Measurements from ENCODE around the gene TUSC2.

Gene TUSC2

GRCh38 chr3:50279255-50280016 lies 48.6 kb downstream of the TUSC2 start:
- DNase-seq (ENCODE audit: low spot score): no peak
- TF ChIP-seq CTCF (IDR thresholded peaks at IDR 0.05; ENCODE audit: borderline replicate concordance, control extremely low read depth, extremely low read depth, insufficient read depth, missing control alignments): no peak
- in situ Hi-C loops (cut with MboI; ENCODE audit: low sequenced_read_pairs, unreplicated experiment): no loop called here

GRCh38 chr3:50278880-50279224 lies 49.2 kb downstream of the TUSC2 start, which contains the start of gene LSMEM2:
LSMEM2 (plus strand) TSS chr3:50279087; CDS start chr3:50279114, 27 bp downstream.
- in situ Hi-C loops (cut with MboI; ENCODE audit: low sequenced_read_pairs, unreplicated experiment): no loop called here
- no peak for DNase-seq (ENCODE audit: low spot score)
- no peak for TF ChIP-seq CTCF (IDR thresholded peaks at IDR 0.05; ENCODE audit: borderline replicate concordance, control extremely low read depth, extremely low read depth, insufficient read depth, missing control alignments)

- no peak for DNase-seq (ENCODE audit: low spot score)
- TF ChIP-seq CTCF (IDR thresholded peaks at IDR 0.05; ENCODE audit: borderline replicate concordance, control extremely low read depth, extremely low read depth, insufficient read depth, missing control alignments): no peak
- in situ Hi-C loops (cut with MboI; ENCODE audit: low sequenced_read_pairs, unreplicated experiment): no loop called here
Measured at GRCh38 chr3:50278123-50278879, 49.7 kb downstream of the TUSC2 start.

- TF ChIP-seq CTCF (IDR thresholded peaks at IDR 0.05; ENCODE audit: borderline replicate concordance, control extremely low read depth, extremely low read depth, insufficient read depth, missing control alignments): no peak
- no peak for DNase-seq (ENCODE audit: low spot score)
- in situ Hi-C loops (cut with MboI; ENCODE audit: low sequenced_read_pairs, unreplicated experiment): no loop called here
Measured at GRCh38 chr3:50276762-50277101, 51.3 kb downstream of the TUSC2 start.

- TF ChIP-seq CTCF (IDR thresholded peaks at IDR 0.05; ENCODE audit: borderline replicate concordance, control extremely low read depth, extremely low read depth, insufficient read depth, missing control alignments): no peak
- no peak for DNase-seq (ENCODE audit: low spot score)
- in situ Hi-C loops (cut with MboI; ENCODE audit: low sequenced_read_pairs, unreplicated experiment): no loop called here
Measured at GRCh38 chr3:50275996-50276761, 51.8 kb downstream of the TUSC2 start.

DNA sequence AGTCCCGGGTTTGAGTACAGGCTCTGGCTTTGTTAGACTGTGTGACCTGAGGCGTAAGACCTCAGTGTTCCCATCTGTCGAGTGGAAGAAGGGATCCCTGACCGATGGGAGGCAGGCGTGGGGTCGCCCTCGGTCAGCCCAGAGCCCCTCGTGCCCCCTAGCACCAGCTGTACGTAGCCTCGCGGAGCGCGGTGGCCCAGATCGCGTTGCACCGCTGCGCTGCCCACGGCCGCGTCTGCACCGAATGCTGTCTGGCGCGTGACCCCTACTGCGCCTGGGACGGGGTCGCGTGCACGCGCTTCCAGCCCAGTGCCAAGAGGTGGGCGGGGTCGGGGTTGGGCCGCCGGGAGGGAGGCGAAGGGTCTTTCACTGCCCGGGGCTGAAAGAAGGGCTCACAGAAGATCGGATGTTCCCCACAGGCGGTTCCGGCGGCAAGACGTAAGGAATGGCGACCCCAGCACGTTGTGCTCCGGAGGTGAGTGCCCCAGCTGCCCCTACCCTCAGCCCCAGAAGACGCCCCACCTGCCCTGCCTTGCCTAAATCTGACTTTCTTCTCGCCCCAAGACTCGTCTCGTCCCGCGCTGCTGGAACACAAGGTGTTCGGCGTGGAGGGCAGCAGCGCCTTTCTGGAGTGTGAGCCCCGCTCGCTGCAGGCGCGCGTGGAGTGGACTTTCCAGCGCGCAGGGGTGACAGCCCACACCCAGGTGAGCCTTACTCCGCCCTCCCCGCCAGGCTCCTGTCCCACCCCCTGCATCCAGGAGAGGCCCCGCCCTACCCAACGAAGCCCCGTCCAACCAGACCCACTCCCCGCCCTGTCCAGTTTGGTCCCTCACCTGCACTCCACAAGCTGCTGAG lies 52.7 kb downstream of the TUSC2 start:
- in situ Hi-C loops (cut with MboI; ENCODE audit: low sequenced_read_pairs, unreplicated experiment): no loop called here
- DNase-seq (ENCODE audit: low spot score): no peak
- TF ChIP-seq CTCF (IDR thresholded peaks at IDR 0.05; ENCODE audit: borderline replicate concordance, control extremely low read depth, extremely low read depth, insufficient read depth, missing control alignments): no peak

Data from GM13976 (cell line).